ENCODE data around the gene SPATA17.
"Not testable (repeated sequence)": the region's sequence is repeated elsewhere in the genome, so short reads cannot be mapped to it uniquely, and the experiment has no call there.

The SPATA17 gene

DNA sequence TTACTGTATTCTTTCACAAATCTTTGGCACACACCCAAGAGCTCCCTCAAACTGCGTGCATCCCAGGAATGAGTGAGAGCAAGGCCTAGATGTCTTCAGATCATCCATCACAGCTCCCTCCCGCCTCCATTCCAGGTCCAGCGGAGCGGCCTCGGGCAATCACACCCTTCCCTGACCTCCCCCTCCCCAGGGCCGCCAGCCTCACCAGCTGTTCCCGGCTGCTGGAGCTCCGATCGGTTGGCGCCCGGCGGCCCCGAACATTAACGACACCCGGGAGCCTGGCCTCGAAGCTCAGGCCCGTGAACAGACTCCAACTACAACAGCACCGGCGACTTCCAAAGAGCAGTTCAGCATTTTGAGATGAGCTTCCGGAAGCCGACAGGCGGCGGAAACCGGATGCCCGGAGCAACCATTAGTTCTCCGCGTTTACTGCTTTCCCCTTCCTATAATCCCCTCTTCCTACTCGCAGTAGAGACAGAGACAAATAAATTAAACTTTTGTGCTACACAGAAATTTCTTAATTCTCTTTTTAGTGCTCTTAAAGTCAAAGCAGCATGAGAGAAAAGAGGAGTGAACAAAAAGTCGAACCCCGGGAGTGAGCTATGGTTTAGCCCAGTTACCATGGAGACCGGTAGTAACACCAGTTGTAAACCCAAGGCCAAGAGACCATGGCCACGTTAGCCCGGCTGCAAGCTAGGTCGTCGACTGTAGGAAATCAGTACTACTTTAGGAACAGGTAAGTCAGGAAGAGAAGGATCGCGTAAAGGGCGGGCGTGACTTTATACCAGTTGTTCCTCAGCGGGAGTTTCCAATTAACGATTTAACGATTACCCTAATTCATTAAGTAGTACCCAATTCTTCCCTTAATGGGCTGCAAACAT is at the start of gene SPATA17, which contains the start of gene GPATCH2:
SPATA17 (plus strand) TSS at position 634 of the 881 bp plus-strand sequence; CDS start at position 669, 35 bp downstream.
GPATCH2 (minus strand) TSS at position 380 of the 881 bp plus-strand sequence; CDS start at position 261, 119 bp downstream.
- DNase-seq (ENCODE audit: extremely low read depth in 1 of 2, low read depth in 1 of 2) = peak; percentile 49 to 55

DNA sequence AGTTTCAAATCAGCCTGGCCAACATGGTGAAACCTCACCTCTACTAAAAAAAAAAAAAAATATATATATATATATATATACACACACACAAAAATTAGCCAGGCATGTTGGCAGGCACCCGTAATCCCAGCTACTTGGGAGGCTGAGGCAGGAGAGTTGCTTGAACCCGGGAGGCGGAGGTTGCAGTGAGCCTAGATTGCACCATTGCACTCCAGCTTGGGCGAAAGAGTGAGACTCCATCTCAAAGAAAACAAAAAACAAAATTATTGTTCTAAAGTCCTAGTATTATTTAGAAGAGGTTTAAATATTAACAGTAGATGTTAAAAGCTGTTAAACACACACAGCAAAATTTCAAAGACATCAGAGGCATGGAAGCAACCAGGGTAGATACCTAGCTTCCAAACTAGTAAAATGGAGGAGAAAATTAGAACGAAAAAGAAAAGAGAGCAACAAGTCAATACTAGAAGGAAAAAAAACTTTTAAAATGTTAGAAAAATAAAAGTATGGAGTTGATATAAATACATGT is 46.8 kb upstream of the SPATA17 start:
- not testable (repeated sequence) for DNase-seq (ENCODE audit: extremely low read depth in 1 of 2, low read depth in 1 of 2)

- DNase-seq (ENCODE audit: extremely low read depth in 1 of 2, low read depth in 1 of 2) = no peak
Observed at GRCh38 chr1:217585577-217585976, 45.6 kb upstream of the SPATA17 start.

DNA sequence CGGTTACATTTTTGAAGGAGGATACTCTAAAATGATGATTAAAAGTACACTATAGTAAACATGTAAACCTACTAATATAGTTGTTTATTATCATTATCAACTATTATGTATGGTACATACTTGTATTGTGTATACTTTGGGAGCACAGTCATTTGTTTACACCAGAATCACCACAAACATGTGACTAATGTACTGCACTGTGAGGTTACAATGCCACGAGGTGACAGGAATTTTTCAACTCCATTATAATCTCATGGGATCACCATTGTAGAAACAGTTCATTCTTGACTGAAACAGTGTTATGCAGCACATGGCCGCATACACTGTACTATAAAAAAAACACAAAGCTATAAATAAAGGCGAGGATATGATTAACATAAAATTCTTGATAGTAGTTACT is 44.6 kb upstream of the SPATA17 start:
- DNase-seq (ENCODE audit: extremely low read depth in 1 of 2, low read depth in 1 of 2) = no peak

- no peak for DNase-seq (ENCODE audit: extremely low read depth in 1 of 2, low read depth in 1 of 2)
Observed at GRCh38 chr1:217590598-217590997, 40.5 kb upstream of the SPATA17 start.

GRCh38 chr1:217599154-217599553 is 32.0 kb upstream of the SPATA17 start:
- no peak for DNase-seq (ENCODE audit: extremely low read depth in 1 of 2, low read depth in 1 of 2)

- DNase-seq (ENCODE audit: extremely low read depth in 1 of 2, low read depth in 1 of 2) = no peak
Observed at GRCh38 chr1:217602380-217602779, 28.8 kb upstream of the SPATA17 start.

GRCh38 chr1:217605390-217605789 is 25.8 kb upstream of the SPATA17 start:
- DNase-seq (ENCODE audit: extremely low read depth in 1 of 2, low read depth in 1 of 2) = no peak

DNA sequence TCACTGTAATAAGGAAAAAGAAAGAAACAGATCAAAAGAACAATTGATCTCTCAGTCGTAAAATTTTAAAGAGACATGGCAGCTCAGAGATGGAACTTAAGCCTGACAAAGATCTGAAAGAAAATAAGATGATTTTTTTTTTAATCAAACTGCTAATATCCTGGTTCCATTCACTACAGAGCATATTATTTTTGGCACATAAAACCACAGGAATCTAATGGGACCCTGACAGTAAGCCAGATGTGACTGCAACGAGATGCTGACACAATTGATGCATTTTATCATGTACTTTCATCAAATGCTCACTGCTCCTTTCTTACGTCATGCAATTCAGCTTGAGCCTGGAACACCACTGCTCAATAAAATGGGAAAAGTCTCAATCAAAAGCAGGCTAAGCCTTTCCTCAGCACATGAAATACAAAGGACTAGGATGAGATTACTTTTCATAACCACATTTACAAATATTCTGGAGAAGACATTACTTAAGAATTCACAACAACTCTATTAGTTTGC is 16.9 kb upstream of the SPATA17 start:
- DNase-seq (ENCODE audit: extremely low read depth in 1 of 2, low read depth in 1 of 2) = no peak

DNA sequence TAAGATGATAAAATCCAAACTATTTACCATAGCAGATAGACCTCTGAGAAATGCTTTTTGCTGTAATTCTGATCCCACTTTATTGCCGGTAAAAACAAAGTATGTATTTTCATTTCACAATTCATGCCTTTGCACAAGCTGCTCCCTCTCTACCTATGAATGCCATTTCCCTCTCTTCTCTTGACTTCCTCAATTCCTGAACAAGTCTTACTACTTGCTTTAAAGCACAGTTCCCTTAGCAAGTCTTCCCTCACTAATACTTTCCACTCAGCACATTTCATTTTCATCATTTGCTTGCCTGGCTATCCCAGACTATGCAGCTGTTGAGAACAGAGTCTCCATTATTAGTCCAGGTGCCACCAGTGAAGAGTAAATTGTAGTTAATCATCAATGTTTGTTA is 14.0 kb upstream of the SPATA17 start:
- DNase-seq (ENCODE audit: extremely low read depth in 1 of 2, low read depth in 1 of 2) = no peak

- DNase-seq (ENCODE audit: extremely low read depth in 1 of 2, low read depth in 1 of 2) = no peak
Observed at GRCh38 chr1:217620814-217621213, 10.3 kb upstream of the SPATA17 start.

DNA sequence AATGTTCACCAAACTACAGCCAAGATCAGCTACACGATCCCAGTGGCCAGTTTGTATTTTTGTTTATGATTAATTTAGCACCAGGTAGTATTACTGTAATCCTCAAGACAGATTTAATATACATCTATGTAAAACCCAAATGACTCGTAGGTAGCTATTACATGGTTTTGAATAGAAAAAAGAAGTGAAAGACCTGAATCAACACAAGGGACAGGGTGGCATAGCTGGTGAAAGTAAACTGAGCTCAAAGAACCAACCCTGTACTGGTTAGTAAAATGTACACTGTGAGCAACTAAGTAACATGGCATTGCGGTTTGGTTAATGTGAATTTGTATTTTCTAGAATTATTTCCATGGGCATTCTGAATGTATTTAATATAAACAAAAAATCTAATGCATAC is 9.1 kb upstream of the SPATA17 start:
- no peak for DNase-seq (ENCODE audit: extremely low read depth in 1 of 2, low read depth in 1 of 2)

GRCh38 chr1:217626321-217626720 is 4.8 kb upstream of the SPATA17 start:
- DNase-seq (ENCODE audit: extremely low read depth in 1 of 2, low read depth in 1 of 2) = no peak

GRCh38 chr1:217627431-217627830 is 3.7 kb upstream of the SPATA17 start:
- DNase-seq (ENCODE audit: extremely low read depth in 1 of 2, low read depth in 1 of 2) = no peak

DNA sequence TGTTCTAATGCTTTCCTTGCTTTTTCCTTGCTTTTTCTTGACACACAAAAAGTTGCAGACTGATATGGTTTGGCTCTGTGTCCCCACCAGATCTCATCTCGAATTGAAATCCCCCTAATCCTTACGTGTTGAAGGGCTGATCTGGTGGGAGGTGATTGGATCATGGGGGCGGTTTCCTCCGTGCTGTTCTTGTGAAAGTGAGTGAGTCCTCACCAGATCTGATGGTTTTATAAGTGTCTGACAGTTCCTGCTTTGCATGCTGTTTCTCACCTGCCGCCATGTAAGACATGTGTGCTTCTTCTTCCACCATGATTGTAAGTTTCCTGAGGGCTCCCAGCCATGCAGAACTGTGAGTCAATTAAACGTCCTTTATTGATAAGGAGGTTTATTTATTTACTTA is 11.3 kb downstream of the SPATA17 start:
- no peak for DNase-seq (ENCODE audit: extremely low read depth in 1 of 2, low read depth in 1 of 2)

- DNase-seq (ENCODE audit: extremely low read depth in 1 of 2, low read depth in 1 of 2) = no peak
Observed at GRCh38 chr1:217647791-217648190, 16.6 kb downstream of the SPATA17 start.

- DNase-seq (ENCODE audit: extremely low read depth in 1 of 2, low read depth in 1 of 2) = no peak
Observed at GRCh38 chr1:217650674-217651073, 19.5 kb downstream of the SPATA17 start.

GRCh38 chr1:217660353-217661062 is 29.4 kb downstream of the SPATA17 start:
- no peak for DNase-seq (ENCODE audit: extremely low read depth in 1 of 2, low read depth in 1 of 2)

DNA sequence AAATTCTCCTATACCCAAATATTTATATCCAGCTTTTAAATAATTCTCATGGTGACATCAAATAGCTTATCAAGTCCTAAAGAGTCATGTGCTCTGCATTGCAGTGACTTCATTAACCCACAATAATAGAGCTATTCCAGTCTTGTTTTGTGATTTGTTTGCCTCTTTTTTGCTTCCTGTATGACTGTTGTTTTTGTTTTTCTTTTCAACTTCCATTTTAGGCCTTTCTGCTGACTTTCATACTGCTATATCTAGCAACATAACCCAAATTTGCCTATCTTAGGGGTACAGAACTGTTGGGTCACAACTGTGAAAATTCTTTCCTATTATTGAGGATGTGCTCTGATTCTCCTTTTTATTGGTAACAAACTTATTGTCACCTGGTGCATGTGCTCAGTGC is 30.3 kb downstream of the SPATA17 start:
- no peak for DNase-seq (ENCODE audit: extremely low read depth in 1 of 2, low read depth in 1 of 2)

DNA sequence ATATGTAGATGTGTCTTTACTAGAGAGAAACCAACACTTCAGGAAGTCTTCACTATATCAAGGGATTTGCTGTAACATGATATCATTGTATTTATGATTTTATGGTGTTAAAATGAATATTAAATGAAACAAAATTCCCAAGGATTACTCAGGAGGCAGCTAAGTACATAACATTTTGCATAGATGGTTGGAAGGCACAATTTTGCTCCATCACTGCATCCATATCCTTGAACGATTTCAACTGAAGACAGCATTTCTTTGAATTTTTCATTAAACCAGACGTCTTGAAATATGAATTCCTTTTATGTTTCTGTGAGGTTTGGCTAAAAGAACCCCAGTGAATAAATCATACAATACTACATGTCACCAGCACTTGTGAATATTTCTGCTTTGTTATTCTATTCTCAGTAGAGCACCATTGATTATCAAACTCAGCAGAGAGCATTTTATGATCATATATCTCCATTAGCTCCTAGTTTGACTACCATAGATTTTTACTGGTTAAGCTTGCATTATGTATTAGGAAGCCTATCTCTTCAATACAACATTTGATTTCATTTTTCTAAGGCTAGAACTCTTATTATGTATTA is 37.3 kb downstream of the SPATA17 start:
- DNase-seq (ENCODE audit: extremely low read depth in 1 of 2, low read depth in 1 of 2) = no peak

- no peak for DNase-seq (ENCODE audit: extremely low read depth in 1 of 2, low read depth in 1 of 2)
Observed at GRCh38 chr1:217673387-217673786, 42.2 kb downstream of the SPATA17 start.
